HEK293 (cell line): ENCODE measurements around the gene SBF1.

Experiments
- CTCF ChIA-PET: fragments of 350-600 bp; formaldehyde crosslinking; extraction: SDS; loops from one replicate; lab custom pipeline; 2021; ENCODE audit warnings: antibody characterized with exemption; lab: Yijun Ruan, JAX
- POLR2A ChIA-PET: fragments of 300-600 bp; formaldehyde crosslinking; extraction: SDS; loops from one replicate; lab custom pipeline; 2020; ENCODE audit warnings: antibody characterized with exemption, inconsistent platforms; lab: Yijun Ruan, JAX
- H3K27ac ChIP-seq: fragments of 200-500 bp; sonication (Bioruptor generic); 2 replicates; pipeline ENCODE4 v1.5.1; 2014; ENCODE audit warnings: low read depth, low read length, control low read depth, inconsistent platforms; ENCODE audit errors: extremely low read depth
- H3K36me3 ChIP-seq, 2 experiments: fragments of 200-500 bp in 1 of 2; sonication (Bioruptor generic) in 1 of 2; 1 replicate in 1 of 2; 2 replicates in 1 of 2; pipeline ENCODE4 v1.5.1; 2014 to 2017; ENCODE audit warnings: inconsistent platforms in 2 of 2, low read length in 2 of 2; ENCODE audit not compliant: control insufficient read depth in 2 of 2, insufficient read depth in 1 of 2
- H3K4me1 ChIP-seq: fragments of 200-500 bp; sonication (Bioruptor generic); 2 replicates; pipeline ENCODE4 v1.5.1; 2014; ENCODE audit warnings: mild to moderate bottlenecking, low read length, inconsistent platforms; ENCODE audit not compliant: control insufficient read depth, insufficient read depth
- H3K4me3 ChIP-seq: 2 replicates; pipeline ENCODE4 v1.5.1; 2011; ENCODE audit warnings: low read depth, mild to moderate bottlenecking, control low read depth, low read length, moderate library complexity
- H3K9me3 ChIP-seq: fragments of 200-500 bp; sonication (Bioruptor generic); 2 replicates; pipeline ENCODE4 v1.5.1; 2014; ENCODE audit warnings: low read depth, low read length, inconsistent platforms; ENCODE audit not compliant: control insufficient read depth, insufficient read depth
- SP2 ChIP-seq: fragments of 450-650 bp; formaldehyde crosslinking; IDR thresholded peaks from 2 replicates; pipeline ENCODE4 v1.5.1; 2016; ENCODE audit warnings: missing biosample characterization, missing genetic modification characterization
- ZFP41 ChIP-seq: fragments of 450-650 bp; formaldehyde crosslinking; IDR thresholded peaks from 2 replicates; pipeline ENCODE4 v1.5.1; 2016; ENCODE audit warnings: missing biosample characterization, missing genetic modification characterization, borderline replicate concordance
- ZNF248 ChIP-seq: fragments of 450-650 bp; formaldehyde crosslinking; IDR thresholded peaks from 2 replicates; pipeline ENCODE4 v1.5.1; 2017; ENCODE audit warnings: missing biosample characterization, missing genetic modification characterization
- ZNF311 ChIP-seq: fragments of 450-650 bp; formaldehyde crosslinking; IDR thresholded peaks from 2 replicates; pipeline ENCODE4 v1.5.1; 2017; ENCODE audit warnings: missing biosample characterization, missing genetic modification characterization, borderline replicate concordance
- TF ChIP-seq, protein P1 (sequence below): fragments of 450-650 bp; formaldehyde crosslinking; IDR thresholded peaks from 2 replicates; pipeline ENCODE4 v1.5.1; 2017; ENCODE audit warnings: missing biosample characterization, missing genetic modification characterization
- TF ChIP-seq, protein P2 (sequence below): fragments of 450-650 bp; formaldehyde crosslinking; IDR thresholded peaks from 2 replicates; pipeline ENCODE4 v1.5.1; 2016; ENCODE audit warnings: missing biosample characterization, missing genetic modification characterization, low read depth
- TF ChIP-seq, protein P3 (sequence below): fragments of 450-650 bp; formaldehyde crosslinking; conservative IDR thresholded peaks from 2 replicates; pipeline ENCODE4 v1.5.1; 2016; ENCODE audit warnings: low read depth, missing biosample characterization, missing genetic modification characterization
- TF ChIP-seq, protein P4 (sequence below): fragments of 450-650 bp; formaldehyde crosslinking; IDR thresholded peaks from 2 replicates; pipeline ENCODE4 v1.5.1; 2016; ENCODE audit warnings: missing biosample characterization, missing genetic modification characterization
- TF ChIP-seq, protein P5 (sequence below): fragments of 450-650 bp; formaldehyde crosslinking; IDR thresholded peaks from 2 replicates; pipeline ENCODE4 v1.5.1; 2016; ENCODE audit warnings: missing biosample characterization, missing genetic modification characterization

Gene SBF1

DNA sequence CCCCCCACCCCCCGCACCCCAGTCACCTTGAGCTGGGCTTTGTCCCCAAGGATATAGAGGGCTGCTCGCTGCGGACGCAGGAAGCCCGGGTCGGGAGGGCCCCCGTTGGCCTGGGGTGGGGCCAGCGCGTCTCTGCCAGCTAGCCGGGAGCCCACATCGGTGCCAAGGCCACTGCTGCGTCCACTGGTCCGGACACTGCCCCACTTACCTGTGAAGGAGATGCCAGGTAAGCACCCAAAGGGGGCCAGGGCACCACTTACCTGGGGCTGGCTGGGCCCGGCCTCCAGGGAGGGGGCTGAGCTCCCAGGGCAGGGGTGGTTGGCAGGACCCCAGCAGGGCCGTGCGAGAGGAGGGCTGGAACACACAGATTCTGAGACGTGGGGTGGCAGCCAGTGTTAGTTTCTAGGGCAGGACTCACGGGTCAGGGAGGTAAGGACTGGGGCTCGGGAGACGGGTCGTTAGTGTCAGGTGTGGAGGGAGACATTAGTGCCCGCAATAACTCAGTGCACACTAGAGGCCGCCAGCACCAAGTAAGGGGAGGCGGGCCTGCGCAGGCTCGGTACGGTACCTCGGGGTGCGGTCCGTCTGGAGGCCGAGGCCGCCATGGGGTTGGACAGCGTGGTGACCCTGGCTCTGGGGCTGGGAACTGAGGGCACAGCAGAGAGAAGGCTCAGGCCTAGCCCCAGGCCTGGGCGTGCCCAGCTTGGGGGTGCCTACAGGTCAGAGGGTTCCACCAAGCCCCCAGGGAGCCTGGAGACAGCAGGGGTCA is 18.2 kb downstream of the SBF1 start:
- POLR2A ChIA-PET: interaction anchor here (1.6 kb wide), 1 partner anchor 69 kb away, joined by 4 read pairs; the partner anchor contains the start of gene SCO2

DNA sequence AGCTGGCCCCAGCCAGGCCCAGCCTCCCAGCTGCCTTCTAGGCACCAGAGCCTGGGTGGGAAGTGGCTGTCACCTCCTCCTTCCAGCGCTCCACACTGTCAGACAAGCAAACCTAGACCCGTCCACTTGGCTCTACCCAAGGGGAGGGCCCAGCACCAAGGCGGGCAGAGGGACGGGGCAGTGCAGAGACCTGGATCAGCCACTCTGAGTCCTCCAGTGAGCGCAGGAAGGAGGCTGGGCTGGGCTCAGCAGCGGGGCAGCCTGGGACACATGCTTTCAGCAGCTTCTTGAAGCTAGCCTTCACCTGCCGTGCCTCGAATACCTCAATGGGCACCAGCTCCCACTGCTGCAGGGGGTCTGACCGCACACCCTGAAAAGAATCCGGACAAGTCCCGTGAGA is 18.8 kb downstream of the SBF1 start:
- ChIA-PET CTCF (interaction anchor here (1.4 to 1.6 kb wide), 2 partner anchors 14 to 165 kb away, joined by 3 to 7 read pairs; no protein-coding TSS in a partner anchor), POLR2A (interaction anchor here (1.6 kb wide), 1 partner anchor 70 kb away, joined by 4 read pairs; the partner anchor contains the start of gene SCO2)
- Histone ChIP-seq H3K4me3 (no peak overlapping the region), H3K36me3 (peaks cover 26 to 86% of the 10 kb centered on the region in 2 experiments), H3K9me3 (no peaks in the 10 kb centered on the region), H3K4me1 (no peaks in the 10 kb centered on the region), H3K27ac (no peak overlapping the region)
- TF ChIP-seq, protein P1, sequence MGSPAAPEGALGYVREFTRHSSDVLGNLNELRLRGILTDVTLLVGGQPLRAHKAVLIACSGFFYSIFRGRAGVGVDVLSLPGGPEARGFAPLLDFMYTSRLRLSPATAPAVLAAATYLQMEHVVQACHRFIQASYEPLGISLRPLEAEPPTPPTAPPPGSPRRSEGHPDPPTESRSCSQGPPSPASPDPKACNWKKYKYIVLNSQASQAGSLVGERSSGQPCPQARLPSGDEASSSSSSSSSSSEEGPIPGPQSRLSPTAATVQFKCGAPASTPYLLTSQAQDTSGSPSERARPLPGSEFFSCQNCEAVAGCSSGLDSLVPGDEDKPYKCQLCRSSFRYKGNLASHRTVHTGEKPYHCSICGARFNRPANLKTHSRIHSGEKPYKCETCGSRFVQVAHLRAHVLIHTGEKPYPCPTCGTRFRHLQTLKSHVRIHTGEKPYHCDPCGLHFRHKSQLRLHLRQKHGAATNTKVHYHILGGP (tag by site-specific recombination): no peak
- TF ChIP-seq ZFP41 (tag by site-specific recombination) (no peak), SP2 (tag by site-specific recombination) (peak; percentile 43)
- TF ChIP-seq, protein P2, sequence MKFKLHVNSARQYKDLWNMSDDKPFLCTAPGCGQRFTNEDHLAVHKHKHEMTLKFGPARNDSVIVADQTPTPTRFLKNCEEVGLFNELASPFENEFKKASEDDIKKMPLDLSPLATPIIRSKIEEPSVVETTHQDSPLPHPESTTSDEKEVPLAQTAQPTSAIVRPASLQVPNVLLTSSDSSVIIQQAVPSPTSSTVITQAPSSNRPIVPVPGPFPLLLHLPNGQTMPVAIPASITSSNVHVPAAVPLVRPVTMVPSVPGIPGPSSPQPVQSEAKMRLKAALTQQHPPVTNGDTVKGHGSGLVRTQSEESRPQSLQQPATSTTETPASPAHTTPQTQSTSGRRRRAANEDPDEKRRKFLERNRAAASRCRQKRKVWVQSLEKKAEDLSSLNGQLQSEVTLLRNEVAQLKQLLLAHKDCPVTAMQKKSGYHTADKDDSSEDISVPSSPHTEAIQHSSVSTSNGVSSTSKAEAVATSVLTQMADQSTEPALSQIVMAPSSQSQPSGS: no peak
- TF ChIP-seq, protein P3, sequence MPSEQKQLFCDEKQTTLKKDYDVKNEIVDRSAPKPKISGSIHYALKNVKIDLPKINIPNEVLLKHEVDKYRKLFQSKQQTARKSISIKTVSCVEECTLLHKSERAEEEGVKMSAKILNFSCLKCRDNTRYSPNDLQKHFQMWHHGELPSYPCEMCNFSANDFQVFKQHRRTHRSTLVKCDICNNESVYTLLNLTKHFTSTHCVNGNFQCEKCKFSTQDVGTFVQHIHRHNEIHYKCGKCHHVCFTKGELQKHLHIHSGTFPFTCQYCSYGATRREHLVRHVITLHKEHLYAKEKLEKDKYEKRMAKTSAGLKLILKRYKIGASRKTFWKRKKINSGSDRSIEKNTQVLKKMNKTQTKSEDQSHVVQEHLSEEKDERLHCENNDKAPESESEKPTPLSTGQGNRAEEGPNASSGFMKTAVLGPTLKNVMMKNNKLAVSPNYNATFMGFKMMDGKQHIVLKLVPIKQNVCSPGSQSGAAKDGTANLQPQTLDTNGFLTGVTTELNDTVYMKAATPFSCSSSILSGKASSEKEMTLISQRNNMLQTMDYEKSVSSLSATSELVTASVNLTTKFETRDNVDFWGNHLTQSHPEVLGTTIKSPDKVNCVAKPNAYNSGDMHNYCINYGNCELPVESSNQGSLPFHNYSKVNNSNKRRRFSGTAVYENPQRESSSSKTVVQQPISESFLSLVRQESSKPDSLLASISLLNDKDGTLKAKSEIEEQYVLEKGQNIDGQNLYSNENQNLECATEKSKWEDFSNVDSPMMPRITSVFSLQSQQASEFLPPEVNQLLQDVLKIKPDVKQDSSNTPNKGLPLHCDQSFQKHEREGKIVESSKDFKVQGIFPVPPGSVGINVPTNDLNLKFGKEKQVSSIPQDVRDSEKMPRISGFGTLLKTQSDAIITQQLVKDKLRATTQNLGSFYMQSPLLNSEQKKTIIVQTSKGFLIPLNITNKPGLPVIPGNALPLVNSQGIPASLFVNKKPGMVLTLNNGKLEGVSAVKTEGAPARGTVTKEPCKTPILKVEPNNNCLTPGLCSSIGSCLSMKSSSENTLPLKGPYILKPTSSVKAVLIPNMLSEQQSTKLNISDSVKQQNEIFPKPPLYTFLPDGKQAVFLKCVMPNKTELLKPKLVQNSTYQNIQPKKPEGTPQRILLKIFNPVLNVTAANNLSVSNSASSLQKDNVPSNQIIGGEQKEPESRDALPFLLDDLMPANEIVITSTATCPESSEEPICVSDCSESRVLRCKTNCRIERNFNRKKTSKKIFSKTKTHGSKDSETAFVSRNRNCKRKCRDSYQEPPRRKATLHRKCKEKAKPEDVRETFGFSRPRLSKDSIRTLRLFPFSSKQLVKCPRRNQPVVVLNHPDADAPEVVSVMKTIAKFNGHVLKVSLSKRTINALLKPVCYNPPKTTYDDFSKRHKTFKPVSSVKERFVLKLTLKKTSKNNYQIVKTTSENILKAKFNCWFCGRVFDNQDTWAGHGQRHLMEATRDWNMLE (tag by site-specific recombination): no peak

More for the DNA sequence above, 18.2 kb downstream of the SBF1 start:
- no peaks in the 10 kb centered on the region for H3K4me1 ChIP-seq
- no peak overlapping the region for H3K27ac ChIP-seq
- H3K4me3 ChIP-seq: no peak overlapping the region
- TF ChIP-seq, protein P4, sequence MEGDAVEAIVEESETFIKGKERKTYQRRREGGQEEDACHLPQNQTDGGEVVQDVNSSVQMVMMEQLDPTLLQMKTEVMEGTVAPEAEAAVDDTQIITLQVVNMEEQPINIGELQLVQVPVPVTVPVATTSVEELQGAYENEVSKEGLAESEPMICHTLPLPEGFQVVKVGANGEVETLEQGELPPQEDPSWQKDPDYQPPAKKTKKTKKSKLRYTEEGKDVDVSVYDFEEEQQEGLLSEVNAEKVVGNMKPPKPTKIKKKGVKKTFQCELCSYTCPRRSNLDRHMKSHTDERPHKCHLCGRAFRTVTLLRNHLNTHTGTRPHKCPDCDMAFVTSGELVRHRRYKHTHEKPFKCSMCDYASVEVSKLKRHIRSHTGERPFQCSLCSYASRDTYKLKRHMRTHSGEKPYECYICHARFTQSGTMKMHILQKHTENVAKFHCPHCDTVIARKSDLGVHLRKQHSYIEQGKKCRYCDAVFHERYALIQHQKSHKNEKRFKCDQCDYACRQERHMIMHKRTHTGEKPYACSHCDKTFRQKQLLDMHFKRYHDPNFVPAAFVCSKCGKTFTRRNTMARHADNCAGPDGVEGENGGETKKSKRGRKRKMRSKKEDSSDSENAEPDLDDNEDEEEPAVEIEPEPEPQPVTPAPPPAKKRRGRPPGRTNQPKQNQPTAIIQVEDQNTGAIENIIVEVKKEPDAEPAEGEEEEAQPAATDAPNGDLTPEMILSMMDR (tag by site-specific recombination): peak; percentile 62
- TF ChIP-seq ZNF311 (tag by site-specific recombination) (no peak), ZNF248 (tag by site-specific recombination) (no peak)
- TF ChIP-seq, protein P5, sequence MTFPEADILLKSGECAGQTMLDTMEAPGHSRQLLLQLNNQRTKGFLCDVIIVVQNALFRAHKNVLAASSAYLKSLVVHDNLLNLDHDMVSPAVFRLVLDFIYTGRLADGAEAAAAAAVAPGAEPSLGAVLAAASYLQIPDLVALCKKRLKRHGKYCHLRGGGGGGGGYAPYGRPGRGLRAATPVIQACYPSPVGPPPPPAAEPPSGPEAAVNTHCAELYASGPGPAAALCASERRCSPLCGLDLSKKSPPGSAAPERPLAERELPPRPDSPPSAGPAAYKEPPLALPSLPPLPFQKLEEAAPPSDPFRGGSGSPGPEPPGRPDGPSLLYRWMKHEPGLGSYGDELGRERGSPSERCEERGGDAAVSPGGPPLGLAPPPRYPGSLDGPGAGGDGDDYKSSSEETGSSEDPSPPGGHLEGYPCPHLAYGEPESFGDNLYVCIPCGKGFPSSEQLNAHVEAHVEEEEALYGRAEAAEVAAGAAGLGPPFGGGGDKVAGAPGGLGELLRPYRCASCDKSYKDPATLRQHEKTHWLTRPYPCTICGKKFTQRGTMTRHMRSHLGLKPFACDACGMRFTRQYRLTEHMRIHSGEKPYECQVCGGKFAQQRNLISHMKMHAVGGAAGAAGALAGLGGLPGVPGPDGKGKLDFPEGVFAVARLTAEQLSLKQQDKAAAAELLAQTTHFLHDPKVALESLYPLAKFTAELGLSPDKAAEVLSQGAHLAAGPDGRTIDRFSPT (tag by site-specific recombination): 0 out of 2 replicates have a peak, but pooled peaks have one; percentile 7
- TF ChIP-seq, all 188 proteins: peak for 2
- CTCF ChIA-PET: interaction anchor here (1.4 to 1.6 kb wide), 2 partner anchors 13 to 164 kb away, joined by 3 to 7 read pairs; no protein-coding TSS in a partner anchor
- Histone ChIP-seq H3K36me3 (peaks cover 20 to 87% of the 10 kb centered on the region in 2 experiments), H3K9me3 (no peaks in the 10 kb centered on the region)
